Head of caudate nucleus (tissue), 42 donors: ENCODE data around the gene VPS13A.
"Not testable (repeated sequence)": the region's sequence is repeated elsewhere in the genome, so short reads cannot be mapped to it uniquely, and the experiment has no call there.

Experiments used
- DNase-seq, 42 donors: peaks; one replicate each; pipeline versions ENCODE4 v3.0.0 to v3.0.0-alpha.2; 2020 to 2021; ENCODE audit warnings: mixed read lengths in 7 of 42
- intact Hi-C: fragments of 100-400 bp; cut with DNase I; formaldehyde crosslinking; loops from one replicate; pipeline ENCODE4 v1.15.0; 2022

The VPS13A gene

GRCh38 chr9:77277719-77278118, 100.4 kb downstream of the VPS13A start:
- intact Hi-C loops, result no loop called here
- no peak for DNase-seq

- intact Hi-C loops, result no loop called here
- no peak for DNase-seq
Observed at GRCh38 chr9:77283991-77284390, 106.7 kb downstream of the VPS13A start.

GRCh38 chr9:77284616-77285015, 107.3 kb downstream of the VPS13A start:
- no peak for DNase-seq
- intact Hi-C loops, result no loop called here

- DNase-seq, result no peak
- intact Hi-C loops, result no loop called here
Observed at GRCh38 chr9:77290373-77290772, 113.0 kb downstream of the VPS13A start.

GRCh38 chr9:77291714-77292113, 114.4 kb downstream of the VPS13A start:
- intact Hi-C loops, result no loop called here
- DNase-seq, result no peak

- DNase-seq, result no peak
- intact Hi-C loops, result no loop called here
Observed at GRCh38 chr9:77293949-77294348, 116.6 kb downstream of the VPS13A start.

GRCh38 chr9:77304543-77304942, 127.2 kb downstream of the VPS13A start:
- intact Hi-C loops, result no loop called here
- DNase-seq, result no peak

- no peak for DNase-seq
- intact Hi-C loops, result no loop called here
Observed at GRCh38 chr9:77305622-77306400, 128.5 kb downstream of the VPS13A start.

GRCh38 chr9:77307166-77307565, 129.8 kb downstream of the VPS13A start:
- intact Hi-C loops, result no loop called here
- no peak for DNase-seq

GRCh38 chr9:77316058-77316457, 138.7 kb downstream of the VPS13A start:
- intact Hi-C loops, result no loop called here

GRCh38 chr9:77325058-77325457, 147.7 kb downstream of the VPS13A start:
- no peak for DNase-seq
- intact Hi-C loops, result no loop called here

More at GRCh38 chr9:77316058-77316457, 138.7 kb downstream of the VPS13A start:
- DNase-seq, result no peak

- intact Hi-C loops, result no loop called here
- no peak for DNase-seq
Observed at GRCh38 chr9:77328102-77328501, 150.8 kb downstream of the VPS13A start.

- no peak for DNase-seq
- intact Hi-C loops, result no loop called here
Observed at GRCh38 chr9:77370064-77370463, 192.7 kb downstream of the VPS13A start.

- intact Hi-C loops, result no loop called here
- no peak for DNase-seq
Observed at GRCh38 chr9:77374266-77374665, 196.9 kb downstream of the VPS13A start.

- intact Hi-C loops, result no loop called here
- DNase-seq, result no peak
Observed at GRCh38 chr9:77375956-77376532, 198.7 kb downstream of the VPS13A start.

- intact Hi-C loops, result no loop called here
- DNase-seq, result no peak
Observed at GRCh38 chr9:77384406-77384805, 207.1 kb downstream of the VPS13A start.

- DNase-seq, result no peak
- intact Hi-C loops, result no loop called here
Observed at GRCh38 chr9:77386187-77386586, 208.9 kb downstream of the VPS13A start.

- intact Hi-C loops, result no loop called here
- DNase-seq, result no peak
Observed at GRCh38 chr9:77391834-77392233, 214.5 kb downstream of the VPS13A start.

- DNase-seq, result no peak
- intact Hi-C loops, result no loop called here
Observed at GRCh38 chr9:77392328-77392727, 215.0 kb downstream of the VPS13A start.

GRCh38 chr9:77398581-77398980, 221.2 kb downstream of the VPS13A start:
- DNase-seq, intact Hi-C loops: not testable (repeated sequence)

- intact Hi-C loops, result no loop called here
- no peak for DNase-seq
Observed at GRCh38 chr9:77399964-77400363, 222.6 kb downstream of the VPS13A start.
